Urothelium cell line (cell line): Measurements from ENCODE around the gene IQCH.

ENCODE experiments used
- DNase-seq: peaks from one replicate; pipeline ENCODE4 v3.0.0; 2011; ENCODE audit warnings: low spot score, mixed read lengths
- FAIRE-seq: peaks from 2 replicates; lab custom pipeline; 2011; peaks lifted over from hg19 to GRCh38; lab: Jason Lieb, UNC

IQCH gene

GRCh38 chr15:67551207-67551743, 296.7 kb downstream of the IQCH start:
- DNase-seq (no peak), FAIRE-seq (no peak)
